Esophagus (tissue), 2 donors: ENCODE data around the gene NPEPL1. TPM values are rescaled to one million over a fixed set of nuclear protein-coding genes. Genes with fewer than 3 reads are reported as not detected.

Experiments used
- H3K27ac ChIP-seq, 2 donors: one replicate each; pipeline ENCODE4 v1.5.1; 2013; ENCODE audit warnings: low read depth in 2 of 2, mild to moderate bottlenecking in 2 of 2, inconsistent platforms in 1 of 2, low read length in 1 of 2, moderate library complexity in 1 of 2
- H3K27me3 ChIP-seq, 2 donors: one replicate each; pipeline ENCODE4 v1.6.1; 2013; ENCODE audit warnings: low read length in 2 of 2, control low read depth in 1 of 2, mild to moderate bottlenecking in 1 of 2; ENCODE audit not compliant: insufficient read depth in 2 of 2, control insufficient read depth in 1 of 2
- H3K36me3 ChIP-seq, 2 donors: one replicate each; pipeline ENCODE4 v1.6.1; 2013; ENCODE audit warnings: low read length in 1 of 2; ENCODE audit not compliant: control insufficient read depth in 2 of 2, insufficient read depth in 2 of 2
- H3K4me1 ChIP-seq, 2 donors: one replicate each; pipeline ENCODE4 v1.6.1; 2013; ENCODE audit warnings: low read length in 1 of 2; ENCODE audit not compliant: control insufficient read depth in 2 of 2, insufficient read depth in 2 of 2
- H3K4me3 ChIP-seq, 2 donors: one replicate each; pipeline ENCODE4 v1.5.1; 2013; ENCODE audit warnings: low read length in 2 of 2, mild to moderate bottlenecking in 2 of 2, low read depth in 1 of 2, moderate library complexity in 1 of 2
- H3K9me3 ChIP-seq, 2 donors: one replicate each; pipeline ENCODE4 v1.6.1; 2013; ENCODE audit warnings: mild to moderate bottlenecking in 2 of 2, low read depth in 1 of 2, low read length in 1 of 2, moderate library complexity in 1 of 2; ENCODE audit not compliant: control insufficient read depth in 2 of 2, insufficient read depth in 1 of 2
- WGBS, 2 donors: extraction: QIAGEN DNeasy Blood & Tissue Kit; methylation state at CpG; one replicate each; pipeline ENCODE4 v1.1.7; 2013; 5-methylcytosine and 5-hydroxymethylcytosine counted together
- polyA plus RNA-seq, 2 donors: library from polyadenylated mRNA; stranded (reverse); fragments of 200-250 nt; gene quantifications; one replicate each; pipeline ENCODE4 v1.2.3, GENCODE V29; 2013
- donor health status: healthy with polysubstance abuse.
- donor health status: Bipolar disorder and iron deficiency.

Gene NPEPL1
- polyA plus RNA-seq, 2 donors, result 33.2 to 42.7 TPM

GRCh38 chr20:58656831-58657230 lies 35.8 kb upstream of the NPEPL1 start:
- Histone ChIP-seq H3K9me3 (no peaks in the 10 kb centered on the region), H3K27ac (peak overlapping the region in 1 of 2 donors; percentile 21), H3K36me3 (peaks cover 0 to 6% of the 10 kb centered on the region in 2 donors), H3K4me1 (no peaks in the 10 kb centered on the region), H3K27me3 (no peaks in the 10 kb centered on the region), H3K4me3 (no peak overlapping the region)
- 38 to 46% methylated on average over 2 of the region's 2 CpGs for WGBS, 2 donors

GRCh38 chr20:58657262-58657661 lies 35.3 kb upstream of the NPEPL1 start:
- no peaks in the 10 kb centered on the region for H3K9me3 ChIP-seq
- H3K27me3 ChIP-seq, result no peaks in the 10 kb centered on the region
- H3K4me3 ChIP-seq, result no peak overlapping the region
- 62 to 72% methylated on average over 2 of the region's 2 CpGs for WGBS, 2 donors
- H3K27ac ChIP-seq, result no peak overlapping the region
- H3K36me3 ChIP-seq, result peaks cover 0 to 10% of the 10 kb centered on the region in 2 donors
- no peaks in the 10 kb centered on the region for H3K4me1 ChIP-seq

- Histone ChIP-seq H3K36me3 (peaks cover 0 to 10% of the 10 kb centered on the region in 2 donors), H3K4me3 (no peak overlapping the region), H3K27ac (no peak overlapping the region), H3K9me3 (no peaks in the 10 kb centered on the region), H3K4me1 (no peaks in the 10 kb centered on the region), H3K27me3 (no peaks in the 10 kb centered on the region)
- 44 to 62% methylated on average over 4 of the region's 4 CpGs for WGBS, 2 donors
Measured at GRCh38 chr20:58657986-58658385, 34.6 kb upstream of the NPEPL1 start.

GRCh38 chr20:58658760-58659159 lies 33.8 kb upstream of the NPEPL1 start:
- Histone ChIP-seq H3K27me3 (no peaks in the 10 kb centered on the region), H3K9me3 (no peaks in the 10 kb centered on the region), H3K4me3 (no peak overlapping the region), H3K36me3 (peaks cover 0 to 10% of the 10 kb centered on the region in 2 donors), H3K4me1 (no peaks in the 10 kb centered on the region), H3K27ac (no peak overlapping the region)
- WGBS, 2 donors, result 78 to 81% methylated on average over 4 of the region's 4 CpGs

- no peaks in the 10 kb centered on the region for H3K9me3 ChIP-seq
- H3K4me3 ChIP-seq, result no peak overlapping the region
- H3K27ac ChIP-seq, result peak overlapping the region in 1 of 2 donors; percentile 41
- no peaks in the 10 kb centered on the region for H3K27me3 ChIP-seq
- H3K36me3 ChIP-seq, result peaks cover 0 to 10% of the 10 kb centered on the region in 2 donors
- 53 to 54% methylated on average over 3 of the region's 3 CpGs for WGBS, 2 donors
- H3K4me1 ChIP-seq, result no peaks in the 10 kb centered on the region
Measured at GRCh38 chr20:58659841-58660240, 32.8 kb upstream of the NPEPL1 start.

- Histone ChIP-seq H3K36me3 (peaks cover 0 to 10% of the 10 kb centered on the region in 2 donors), H3K27ac (no peak overlapping the region), H3K4me3 (no peak overlapping the region), H3K9me3 (no peaks in the 10 kb centered on the region), H3K4me1 (no peaks in the 10 kb centered on the region), H3K27me3 (no peaks in the 10 kb centered on the region)
- WGBS, 2 donors, result 70 to 75% methylated on average over 14 of the region's 14 CpGs
Measured at GRCh38 chr20:58660855-58661597, 31.6 kb upstream of the NPEPL1 start.

- 78 to 82% methylated on average over 12 of the region's 12 CpGs for WGBS, 2 donors
- Histone ChIP-seq H3K27ac (peak overlapping the region in 1 of 2 donors; percentile 22), H3K9me3 (no peaks in the 10 kb centered on the region), H3K4me1 (no peaks in the 10 kb centered on the region), H3K36me3 (peaks cover 0 to 10% of the 10 kb centered on the region in 2 donors), H3K27me3 (no peaks in the 10 kb centered on the region), H3K4me3 (no peak overlapping the region)
Measured at GRCh38 chr20:58661598-58662473, 30.8 kb upstream of the NPEPL1 start.

GRCh38 chr20:58664331-58664730 lies 28.3 kb upstream of the NPEPL1 start:
- WGBS, 2 donors, result 87 to 96% methylated on average over 2 of the region's 2 CpGs
- no peaks in the 10 kb centered on the region for H3K9me3 ChIP-seq
- H3K36me3 ChIP-seq, result peaks cover 8 to 17% of the 10 kb centered on the region in 2 donors

GRCh38 chr20:58664883-58665282 lies 27.7 kb upstream of the NPEPL1 start:
- H3K27ac ChIP-seq, result no peak overlapping the region
- no peak overlapping the region for H3K4me3 ChIP-seq
- WGBS, 2 donors, result 87 to 92% methylated on average over 5 of the region's 5 CpGs
- no peaks in the 10 kb centered on the region for H3K4me1 ChIP-seq
- no peaks in the 10 kb centered on the region for H3K27me3 ChIP-seq
- H3K36me3 ChIP-seq, result peaks cover 12 to 19% of the 10 kb centered on the region in 2 donors
- no peaks in the 10 kb centered on the region for H3K9me3 ChIP-seq

More at GRCh38 chr20:58664331-58664730, 28.3 kb upstream of the NPEPL1 start:
- Histone ChIP-seq H3K27me3 (no peaks in the 10 kb centered on the region), H3K27ac (no peak overlapping the region), H3K4me1 (no peaks in the 10 kb centered on the region), H3K4me3 (no peak overlapping the region)
